GM19023 (cell line): ENCODE results near the gene SPAG6.

Experiments
- ATAC-seq: cut with Tn5 transposase; IDR thresholded peaks from one replicate; pipeline ENCODE4 v1.9.1; 2021; ENCODE audit warnings: mild to moderate bottlenecking, moderate library complexity; ENCODE audit not compliant: unreplicated experiment

SPAG6 gene

GRCh38 chr10:22321924-22322640 lies 23.2 kb upstream of the SPAG6 start:
- no peak for ATAC-seq

- no peak for ATAC-seq
Measured at GRCh38 chr10:22322641-22323160, 22.6 kb upstream of the SPAG6 start.

GRCh38 chr10:22323538-22324305 lies 21.6 kb upstream of the SPAG6 start:
- no peak for ATAC-seq

- no peak for ATAC-seq
Measured at GRCh38 chr10:22324413-22324812, 20.9 kb upstream of the SPAG6 start.

- ATAC-seq, result no peak
Measured at GRCh38 chr10:22324893-22325271, 20.4 kb upstream of the SPAG6 start.

GRCh38 chr10:22325272-22326144 lies 19.8 kb upstream of the SPAG6 start:
- peak; percentile 38 for ATAC-seq

GRCh38 chr10:22326145-22326702 lies 19.1 kb upstream of the SPAG6 start:
- no peak for ATAC-seq

- no peak for ATAC-seq
Measured at GRCh38 chr10:22329150-22329549, 16.1 kb upstream of the SPAG6 start.

GRCh38 chr10:22332116-22332692 lies 13.1 kb upstream of the SPAG6 start:
- ATAC-seq, result no peak

GRCh38 chr10:22333167-22333974 lies 11.9 kb upstream of the SPAG6 start:
- no peak for ATAC-seq

GRCh38 chr10:22333975-22334282 lies 11.4 kb upstream of the SPAG6 start:
- ATAC-seq, result no peak

- ATAC-seq, result no peak
Measured at GRCh38 chr10:22334414-22335172, 10.7 kb upstream of the SPAG6 start.

GRCh38 chr10:22335173-22335933 lies 9.9 kb upstream of the SPAG6 start:
- ATAC-seq, result peak; percentile 52

- no peak for ATAC-seq
Measured at GRCh38 chr10:22338185-22338900, 7.0 kb upstream of the SPAG6 start.

- ATAC-seq, result no peak
Measured at GRCh38 chr10:22338931-22339330, 6.4 kb upstream of the SPAG6 start.

- ATAC-seq, result no peak
Measured at GRCh38 chr10:22339761-22340328, 5.5 kb upstream of the SPAG6 start.
